Lower leg skin (tissue), 4 donors: Measurements from ENCODE around the gene PPM1L. TPM values are rescaled to one million over a fixed set of nuclear protein-coding genes. Genes with fewer than 3 reads are reported as not detected.

Experiments
- DNase-seq, 2 donors: peaks; one replicate each; pipeline ENCODE4 v3.0.0-alpha.2; 2019; ENCODE audit warnings: low spot score in 2 of 2
- H3K4me3 ChIP-seq: fragments of 200-600 bp; sonication (generic); 2 replicates; pipeline ENCODE4 v1.5.1; 2017; ENCODE audit warnings: mild to moderate bottlenecking, low read depth; ENCODE audit not compliant: poor library complexity, severe bottlenecking
- CTCF ChIP-seq, 3 donors: fragments of 450-650 bp; IDR thresholded peaks; one replicate each; pipeline ENCODE4 v1.5.1; 2016; ENCODE audit warnings: antibody characterized with exemption in 3 of 3, mild to moderate bottlenecking in 3 of 3, moderate library complexity in 2 of 3
- POLR2A ChIP-seq, 2 donors: fragments of 450-650 bp; IDR thresholded peaks; one replicate each; pipeline ENCODE4 v1.6.1; 2016 to 2017; ENCODE audit warnings: antibody characterized with exemption in 2 of 2, mild to moderate bottlenecking in 1 of 2, moderate library complexity in 1 of 2
- WGBS, 2 donors: methylation state at CpG; one replicate each; pipeline ENCODE4 v1.1.5; 2018; 5-methylcytosine and 5-hydroxymethylcytosine counted together
- intact Hi-C: fragments of 100-400 bp; cut with DNase I; formaldehyde crosslinking; loops from one replicate; pipeline ENCODE4 v1.15.0; 2023; ENCODE audit warnings: low total_unique reads
- total RNA-seq, 4 donors: library from RNA; depleted of rRNA; stranded (reverse); fragments of >200 nt; gene quantifications; one replicate each; pipeline ENCODE4 v1.1.0, GENCODE V29; 2016

Gene PPM1L
- total RNA-seq, 4 donors from 2014 or later: 34.9 to 46.5 (median 40.7) TPM

GRCh38 chr3:160793722-160794252, 37.8 kb downstream of the PPM1L start:
- H3K4me3 ChIP-seq: no peak overlapping the region
- intact Hi-C loops: no loop called here
- TF ChIP-seq CTCF (IDR thresholded peaks at IDR 0.05) (no peak), POLR2A (IDR thresholded peaks at IDR 0.05) (no peak)
- no peak for DNase-seq
- WGBS, 2 donors: 85 to 90% methylated on average over 1 of the region's 1 CpG

GRCh38 chr3:160796089-160796812, 40.2 kb downstream of the PPM1L start:
- TF ChIP-seq CTCF (IDR thresholded peaks at IDR 0.05): no peak
- no peak for TF ChIP-seq POLR2A (IDR thresholded peaks at IDR 0.05)
- no peak overlapping the region for H3K4me3 ChIP-seq
- no peak for DNase-seq
- WGBS, 2 donors: 58 to 75% methylated on average over 4 of the region's 4 CpGs
- intact Hi-C loops: no loop called here

GRCh38 chr3:160796813-160797164, 40.8 kb downstream of the PPM1L start:
- 25 to 35% methylated on average over 1 of the region's 1 CpG for WGBS, 2 donors
- H3K4me3 ChIP-seq: no peak overlapping the region
- DNase-seq: peak in 1 of 2 donors; percentile 35
- intact Hi-C loops: no loop called here
- TF ChIP-seq CTCF (IDR thresholded peaks at IDR 0.05): no peak
- no peak for TF ChIP-seq POLR2A (IDR thresholded peaks at IDR 0.05)

GRCh38 chr3:160797356-160797755, 41.3 kb downstream of the PPM1L start:
- 78 to 91% methylated on average over 3 of the region's 3 CpGs for WGBS, 2 donors
- no peak for DNase-seq
- intact Hi-C loops: no loop called here
- H3K4me3 ChIP-seq: no peak overlapping the region
- TF ChIP-seq POLR2A (IDR thresholded peaks at IDR 0.05) (no peak), CTCF (IDR thresholded peaks at IDR 0.05) (no peak)

- no peak for TF ChIP-seq POLR2A (IDR thresholded peaks at IDR 0.05)
- no peak for TF ChIP-seq CTCF (IDR thresholded peaks at IDR 0.05)
- 18 to 19% methylated on average over 8 of the region's 8 CpGs for WGBS, 2 donors
- no peak overlapping the region for H3K4me3 ChIP-seq
- peak; percentile 79 to 87 for DNase-seq
- intact Hi-C loops: no loop called here
Measured at GRCh38 chr3:160801386-160802118, 45.5 kb downstream of the PPM1L start.
